GM12864 (cell line): ENCODE data around the gene DHX16.
A peak's percentile ranks its signal among the peaks of the same experiment; 100 is the strongest.

Experiments used
- DNase-seq: peaks from one replicate; pipeline ENCODE4 v3.0.0-alpha.2; 2011; ENCODE audit warnings: low read depth
- H3K4me3 ChIP-seq: 2 replicates; pipeline ENCODE4 v1.5.1; 2011; ENCODE audit warnings: mild to moderate bottlenecking, low read depth, low read length, control low read depth
- CTCF ChIP-seq: IDR thresholded peaks from 2 replicates; pipeline ENCODE4 v1.5.1; 2011; ENCODE audit warnings: low read depth, mild to moderate bottlenecking, moderate library complexity, low read length, control low read depth, inconsistent platforms; ENCODE audit errors: missing control alignments

The DHX16 gene

GRCh38 chr6:30707281-30707850, 34.6 kb upstream of the DHX16 start:
- DNase-seq: no peak
- H3K4me3 ChIP-seq: no peak overlapping the region
- TF ChIP-seq CTCF: no peak

DNA sequence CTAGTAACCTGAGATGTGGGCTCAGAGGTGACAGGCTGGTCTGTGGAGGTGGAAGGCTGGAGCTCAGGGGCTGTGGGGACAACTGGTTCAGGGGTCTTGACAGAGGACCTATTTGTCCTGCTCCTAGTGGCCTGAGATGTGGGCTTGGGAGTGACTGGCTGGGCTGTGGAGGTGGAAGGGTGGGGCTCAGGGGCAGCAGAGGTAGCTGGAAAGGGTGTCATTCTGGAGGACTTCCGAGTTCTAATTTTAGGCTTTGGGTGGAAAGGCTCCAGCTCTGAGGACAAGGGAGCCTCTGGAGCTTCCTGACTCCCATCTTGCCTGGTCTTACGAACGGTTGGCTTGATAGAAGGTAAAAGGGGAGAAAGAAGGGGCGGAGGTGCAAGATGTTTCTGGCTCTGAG, 32.8 kb upstream of the DHX16 start:
- no peak for DNase-seq
- no peak for TF ChIP-seq CTCF
- H3K4me3 ChIP-seq: no peak overlapping the region

DNA sequence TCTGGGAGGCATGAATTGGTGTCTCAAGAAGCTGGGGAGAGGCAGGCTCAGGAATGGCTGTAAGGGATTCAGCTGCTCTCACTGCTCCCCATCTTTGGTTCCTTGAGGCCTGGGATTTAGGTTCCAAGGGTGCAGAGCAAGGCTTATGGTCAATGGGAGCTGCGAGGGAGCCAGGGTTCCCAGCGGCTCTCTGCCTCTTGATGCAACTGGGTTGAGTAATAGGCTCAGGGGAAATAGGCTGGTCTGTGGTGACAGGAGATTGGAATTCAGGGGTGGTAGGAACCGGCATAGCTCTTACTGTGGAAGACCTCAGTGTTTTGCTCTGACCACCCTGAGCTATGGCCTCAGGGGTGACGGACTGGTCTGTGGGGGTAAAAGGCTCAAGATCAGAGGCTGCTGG, 31.0 kb upstream of the DHX16 start:
- no peak for DNase-seq
- no peak for TF ChIP-seq CTCF
- no peak overlapping the region for H3K4me3 ChIP-seq

- no peak for TF ChIP-seq CTCF
- no peak for DNase-seq
- no peak overlapping the region for H3K4me3 ChIP-seq
Observed at GRCh38 chr6:30703011-30703410, 30.2 kb upstream of the DHX16 start.

GRCh38 chr6:30700340-30700739, 27.5 kb upstream of the DHX16 start:
- no peak overlapping the region for H3K4me3 ChIP-seq
- no peak for DNase-seq
- no peak for TF ChIP-seq CTCF

DNA sequence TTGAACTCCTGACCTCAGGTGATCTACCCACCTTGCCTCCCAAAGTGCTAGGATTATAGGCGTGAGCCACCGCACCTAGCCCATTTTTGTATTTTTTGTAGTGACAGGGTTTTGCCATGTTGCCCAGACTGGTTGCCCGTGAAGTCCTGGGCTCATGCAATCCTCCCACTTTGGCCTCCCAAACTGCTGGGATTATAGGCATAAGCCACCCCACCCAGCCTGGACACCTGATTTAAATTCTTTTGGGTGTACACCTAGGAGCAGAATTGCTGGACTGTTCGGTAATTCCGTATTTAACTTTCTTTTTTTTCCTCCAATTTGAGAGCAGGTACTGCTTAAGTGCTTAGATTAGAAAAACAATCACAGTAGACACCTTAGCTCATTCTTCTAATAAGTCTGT, 23.6 kb upstream of the DHX16 start:
- H3K4me3 ChIP-seq: no peak overlapping the region
- DNase-seq: no peak
- no peak for TF ChIP-seq CTCF

- no peak for DNase-seq
- peak overlapping the region; percentile 75 for H3K4me3 ChIP-seq
- no peak for TF ChIP-seq CTCF
Observed at GRCh38 chr6:30691208-30691847, 18.5 kb upstream of the DHX16 start.
